ENCODE data around the gene NPAP1.

DNA sequence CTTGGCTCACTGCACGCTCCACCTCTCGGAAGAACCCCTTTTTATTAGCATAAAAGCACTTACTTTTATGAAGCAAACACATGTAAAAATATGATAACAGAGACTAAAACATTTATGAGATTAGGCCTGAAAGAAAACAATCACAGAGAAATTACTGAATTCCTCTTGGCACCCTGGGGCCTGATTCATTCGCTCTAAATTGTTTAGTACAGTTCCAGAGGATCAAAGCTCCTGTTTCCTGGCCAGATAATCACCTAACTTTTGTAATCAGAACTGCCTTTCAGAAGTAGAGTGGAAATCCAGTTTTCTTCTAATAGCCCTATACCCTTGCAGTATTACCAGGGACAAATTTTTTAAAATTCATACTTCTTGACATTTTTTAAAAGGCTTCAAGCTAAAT, 6.4 kb downstream of the NPAP1 start:
- TF ChIP-seq ZNF605 (CRISPR knock-in tag; IDR thresholded peaks at IDR 0.05): no peak
- no peak for TF ChIP-seq CEBPB (IDR thresholded peaks at IDR 0.05; ENCODE audit: borderline replicate concordance, low read depth, low read length)
- no peak for TF ChIP-seq CHD2 (IDR thresholded peaks at IDR 0.05; ENCODE audit: low read depth, low read length)
- TF ChIP-seq FOXJ3 (CRISPR knock-in tag; IDR thresholded peaks at IDR 0.05; ENCODE audit: borderline replicate concordance): no peak
- TF ChIP-seq SIX4 (CRISPR knock-in tag; IDR thresholded peaks at IDR 0.05): no peak
- TF ChIP-seq HNF4A (CRISPR knock-in tag; IDR thresholded peaks at IDR 0.05): no peak
- TF ChIP-seq FOSL1 (CRISPR knock-in tag; IDR thresholded peaks at IDR 0.05; ENCODE audit: borderline replicate concordance): no peak
- no peak for TF ChIP-seq ZNF225 (CRISPR knock-in tag; IDR thresholded peaks at IDR 0.05)
- no peak for TF ChIP-seq CBX1 (IDR thresholded peaks at IDR 0.05; ENCODE audit: low read depth)
